Measurements from ENCODE around the gene COL24A1.

DNA sequence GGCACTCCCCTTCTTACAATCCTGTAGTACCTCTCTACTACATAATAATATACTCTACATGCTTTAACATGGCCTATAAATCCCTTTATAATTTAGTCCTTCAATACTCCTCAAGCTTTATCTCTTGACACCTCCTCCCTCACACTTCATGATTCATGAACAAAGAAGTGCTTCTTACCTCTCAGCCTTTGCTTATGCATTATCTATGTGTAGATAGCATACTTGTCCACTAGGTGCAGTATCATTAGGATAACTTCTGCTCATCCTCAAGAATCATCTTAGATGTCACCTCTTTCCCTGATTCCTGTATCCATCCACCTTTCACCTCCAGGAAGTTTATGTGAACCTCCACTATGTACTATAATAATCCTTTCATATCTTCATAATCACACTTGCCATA lies 74.4 kb downstream of the COL24A1 start:
- TF ChIP-seq, protein P1, sequence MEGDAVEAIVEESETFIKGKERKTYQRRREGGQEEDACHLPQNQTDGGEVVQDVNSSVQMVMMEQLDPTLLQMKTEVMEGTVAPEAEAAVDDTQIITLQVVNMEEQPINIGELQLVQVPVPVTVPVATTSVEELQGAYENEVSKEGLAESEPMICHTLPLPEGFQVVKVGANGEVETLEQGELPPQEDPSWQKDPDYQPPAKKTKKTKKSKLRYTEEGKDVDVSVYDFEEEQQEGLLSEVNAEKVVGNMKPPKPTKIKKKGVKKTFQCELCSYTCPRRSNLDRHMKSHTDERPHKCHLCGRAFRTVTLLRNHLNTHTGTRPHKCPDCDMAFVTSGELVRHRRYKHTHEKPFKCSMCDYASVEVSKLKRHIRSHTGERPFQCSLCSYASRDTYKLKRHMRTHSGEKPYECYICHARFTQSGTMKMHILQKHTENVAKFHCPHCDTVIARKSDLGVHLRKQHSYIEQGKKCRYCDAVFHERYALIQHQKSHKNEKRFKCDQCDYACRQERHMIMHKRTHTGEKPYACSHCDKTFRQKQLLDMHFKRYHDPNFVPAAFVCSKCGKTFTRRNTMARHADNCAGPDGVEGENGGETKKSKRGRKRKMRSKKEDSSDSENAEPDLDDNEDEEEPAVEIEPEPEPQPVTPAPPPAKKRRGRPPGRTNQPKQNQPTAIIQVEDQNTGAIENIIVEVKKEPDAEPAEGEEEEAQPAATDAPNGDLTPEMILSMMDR (optimal IDR thresholded peaks at IDR 0.05 in 1 of 3, IDR thresholded peaks at IDR 0.05 in 1 of 3, conservative IDR thresholded peaks at IDR 0.05 in 1 of 3; ENCODE audit: extremely low read depth in 1 of 3, insufficient read depth in 2 of 3, low read length in 3 of 3) = peak in 2 of 3 experiments; percentile 33 to 40
- TF ChIP-seq EZH2 (IDR thresholded peaks at IDR 0.05; ENCODE audit: low read length) = no peak

Measured in keratinocyte (primary cell).